Measurements from ENCODE around the gene RTKN. TPM values are rescaled to one million over a fixed set of nuclear protein-coding genes. Genes with fewer than 3 reads are reported as not detected.

The RTKN gene
- total and polyA plus RNA-seq, 5 donors from 2014 or later, result 0.34 to 0.39 (median 0.34) TPM; not detected in 2

- Histone ChIP-seq H3K4me3 (ENCODE audit: low read depth, low read length) (no peak overlapping the region), H3K27ac (ENCODE audit: insufficient read depth, low read length, poor library complexity, severe bottlenecking) (no peak overlapping the region), H3K27me3 (ENCODE audit: control insufficient read depth, insufficient read depth, low read length) (peaks cover 4% of the 10 kb centered on the region), H3K4me1 (ENCODE audit: control insufficient read depth, insufficient read depth, low read length, poor library complexity, severe bottlenecking) (no peaks in the 10 kb centered on the region), H3K36me3 (ENCODE audit: control insufficient read depth, insufficient read depth, low read length) (no peaks in the 10 kb centered on the region), H3K9me3 (ENCODE audit: control insufficient read depth in 2 of 2, low read length in 2 of 2) (no peaks in the 10 kb centered on the region)
- Mint-ChIP-seq H3K27ac (no peak overlapping the region), H3K27me3 (peaks cover 30% of the 10 kb centered on the region), H3K9me3 (no peaks in the 10 kb centered on the region), H3K4me1 (peaks cover 0 to 7% (median 4%) of the 10 kb centered on the region in 4 donors), H3K4me3 (no peak overlapping the region), H3K36me3 (no peaks in the 10 kb centered on the region)
- DNase-seq (no peak), ATAC-seq (ENCODE audit: low read depth in 2 of 2) (no peak)
Measured at GRCh38 chr2:74401891-74402290, 39.8 kb downstream of the RTKN start.

DNA sequence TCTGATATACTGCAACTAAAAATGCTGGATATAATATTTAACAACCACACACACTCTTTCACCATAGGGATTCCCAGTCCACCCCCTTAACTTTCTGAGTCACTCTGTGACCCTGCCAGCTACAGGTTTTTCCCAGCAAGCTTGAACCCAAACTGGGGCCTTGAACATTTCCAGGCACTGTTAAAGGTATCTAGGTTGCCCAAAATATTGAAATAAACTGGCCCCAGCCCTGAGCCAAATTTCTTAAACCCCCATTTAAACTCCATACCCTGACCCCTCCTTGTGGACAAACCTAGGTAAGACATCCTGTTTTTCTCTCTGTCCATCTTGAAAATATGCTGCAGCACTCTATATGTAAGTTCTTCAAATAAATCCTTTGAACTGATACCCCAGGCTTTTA is 42.0 kb downstream of the RTKN start:
- Mint-ChIP-seq H3K4me3 (peak overlapping the region in 1 of 4 donors; percentile 32), H3K27me3 (peaks cover 24% of the 10 kb centered on the region), H3K9me3 (no peaks in the 10 kb centered on the region), H3K36me3 (no peaks in the 10 kb centered on the region), H3K27ac (no peak overlapping the region), H3K4me1 (peaks cover 0 to 7% (median 4%) of the 10 kb centered on the region in 4 donors)
- H3K4me3 ChIP-seq (ENCODE audit: low read depth, low read length), result no peak overlapping the region
- DNase-seq (peak in 2 of 3 donors; percentile 44 to 75), ATAC-seq (ENCODE audit: low read depth in 2 of 2) (peak in 1 of 2 donors; percentile 65)
- H3K36me3 ChIP-seq (ENCODE audit: control insufficient read depth, insufficient read depth, low read length), result no peaks in the 10 kb centered on the region
- no peaks in the 10 kb centered on the region for H3K4me1 ChIP-seq (ENCODE audit: control insufficient read depth, insufficient read depth, low read length, poor library complexity, severe bottlenecking)
- no peak overlapping the region for H3K27ac ChIP-seq (ENCODE audit: insufficient read depth, low read length, poor library complexity, severe bottlenecking)
- H3K27me3 ChIP-seq (ENCODE audit: control insufficient read depth, insufficient read depth, low read length), result no peaks in the 10 kb centered on the region
- H3K9me3 ChIP-seq (ENCODE audit: control insufficient read depth in 2 of 2, low read length in 2 of 2), result no peaks in the 10 kb centered on the region

DNA sequence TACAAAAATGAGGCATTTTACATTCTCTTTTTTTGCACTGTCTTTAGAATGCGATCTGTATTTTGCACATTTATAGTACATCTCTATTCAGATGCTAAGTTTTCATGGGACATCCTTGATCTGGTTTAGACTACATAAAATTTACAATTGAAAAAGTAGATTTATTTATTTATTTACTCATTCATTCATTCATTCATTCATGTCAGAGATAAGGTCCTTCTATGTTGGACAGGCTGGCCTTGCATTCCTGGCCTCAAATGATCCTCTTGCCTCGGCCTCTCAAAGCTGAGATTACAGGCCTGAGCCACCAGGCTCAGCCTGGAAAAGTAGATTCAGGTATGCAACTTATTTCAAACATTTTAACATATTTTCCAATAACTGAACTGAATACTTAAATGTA is 45.6 kb downstream of the RTKN start:
- no peak overlapping the region for H3K4me3 ChIP-seq (ENCODE audit: low read depth, low read length)
- no peaks in the 10 kb centered on the region for H3K9me3 Mint-ChIP-seq
- no peak overlapping the region for H3K4me3 Mint-ChIP-seq
- DNase-seq, result no peak
- H3K36me3 ChIP-seq (ENCODE audit: control insufficient read depth, insufficient read depth, low read length), result no peaks in the 10 kb centered on the region
- H3K9me3 ChIP-seq (ENCODE audit: control insufficient read depth in 2 of 2, low read length in 2 of 2), result no peaks in the 10 kb centered on the region
- H3K27me3 Mint-ChIP-seq, result peaks cover 39% of the 10 kb centered on the region
- no peak overlapping the region for H3K27ac ChIP-seq (ENCODE audit: insufficient read depth, low read length, poor library complexity, severe bottlenecking)
- ATAC-seq (ENCODE audit: low read depth in 2 of 2), result no peak
- H3K27ac Mint-ChIP-seq, result no peak overlapping the region
- H3K4me1 Mint-ChIP-seq, result peaks cover 5 to 16% (median 9%) of the 10 kb centered on the region in 4 donors
- peaks cover 7% of the 10 kb centered on the region for H3K27me3 ChIP-seq (ENCODE audit: control insufficient read depth, insufficient read depth, low read length)
- no peaks in the 10 kb centered on the region for H3K36me3 Mint-ChIP-seq
- peaks cover 3% of the 10 kb centered on the region for H3K4me1 ChIP-seq (ENCODE audit: control insufficient read depth, insufficient read depth, low read length, poor library complexity, severe bottlenecking)

DNA sequence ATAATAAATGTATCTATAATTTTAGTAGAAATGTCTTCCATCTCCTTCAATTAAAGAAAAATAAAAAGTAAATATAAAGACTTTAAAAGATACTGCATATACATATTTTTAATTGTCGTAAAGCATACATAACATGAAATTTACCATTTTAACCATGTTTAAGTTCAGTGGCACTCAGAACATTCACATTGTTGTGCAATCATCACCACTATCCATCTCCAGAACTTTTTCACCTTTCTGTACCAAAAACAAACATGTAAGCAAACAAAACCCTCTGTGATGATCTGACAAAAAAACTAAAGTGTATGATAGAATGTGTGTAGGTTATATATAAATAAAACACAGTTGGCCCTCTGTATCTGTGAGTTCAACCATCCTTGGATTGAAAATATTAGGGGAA is 48.2 kb downstream of the RTKN start:
- peak overlapping the region in 1 of 4 donors; percentile 38 for H3K4me3 Mint-ChIP-seq
- Histone ChIP-seq H3K27ac (ENCODE audit: insufficient read depth, low read length, poor library complexity, severe bottlenecking) (no peak overlapping the region), H3K27me3 (ENCODE audit: control insufficient read depth, insufficient read depth, low read length) (peaks cover 7% of the 10 kb centered on the region), H3K36me3 (ENCODE audit: control insufficient read depth, insufficient read depth, low read length) (no peaks in the 10 kb centered on the region), H3K4me3 (ENCODE audit: low read depth, low read length) (no peak overlapping the region), H3K9me3 (ENCODE audit: control insufficient read depth in 2 of 2, low read length in 2 of 2) (no peaks in the 10 kb centered on the region), H3K4me1 (ENCODE audit: control insufficient read depth, insufficient read depth, low read length, poor library complexity, severe bottlenecking) (peaks cover 24% of the 10 kb centered on the region)
- peaks cover 25% of the 10 kb centered on the region for H3K27me3 Mint-ChIP-seq
- no peak overlapping the region for H3K27ac Mint-ChIP-seq
- ATAC-seq (ENCODE audit: low read depth in 2 of 2) (no peak), DNase-seq (no peak)
- peaks cover 6 to 9% (median 7%) of the 10 kb centered on the region in 4 donors for H3K4me1 Mint-ChIP-seq
- H3K9me3 Mint-ChIP-seq, result no peaks in the 10 kb centered on the region
- no peaks in the 10 kb centered on the region for H3K36me3 Mint-ChIP-seq

GRCh38 chr2:74392449-74392743 is 49.3 kb downstream of the RTKN start:
- DNase-seq (no peak), ATAC-seq (ENCODE audit: low read depth in 2 of 2) (no peak)
- H3K27me3 ChIP-seq (ENCODE audit: control insufficient read depth, insufficient read depth, low read length), result peaks cover 7% of the 10 kb centered on the region
- no peaks in the 10 kb centered on the region for H3K36me3 ChIP-seq (ENCODE audit: control insufficient read depth, insufficient read depth, low read length)
- Mint-ChIP-seq H3K4me1 (peaks cover 6 to 9% (median 7%) of the 10 kb centered on the region in 4 donors), H3K4me3 (no peak overlapping the region), H3K27ac (peak overlapping the region in 2 of 3 donors; percentile 27 to 95), H3K9me3 (no peaks in the 10 kb centered on the region), H3K36me3 (no peaks in the 10 kb centered on the region), H3K27me3 (peaks cover 21% of the 10 kb centered on the region)
- H3K4me1 ChIP-seq (ENCODE audit: control insufficient read depth, insufficient read depth, low read length, poor library complexity, severe bottlenecking), result peaks cover 24% of the 10 kb centered on the region
- no peaks in the 10 kb centered on the region for H3K9me3 ChIP-seq (ENCODE audit: control insufficient read depth in 2 of 2, low read length in 2 of 2)
- H3K27ac ChIP-seq (ENCODE audit: insufficient read depth, low read length, poor library complexity, severe bottlenecking), result no peak overlapping the region
- no peak overlapping the region for H3K4me3 ChIP-seq (ENCODE audit: low read depth, low read length)

- H3K27ac ChIP-seq (ENCODE audit: insufficient read depth, low read length, poor library complexity, severe bottlenecking), result peak overlapping the region; percentile 91
- H3K9me3 ChIP-seq (ENCODE audit: control insufficient read depth in 2 of 2, low read length in 2 of 2), result no peaks in the 10 kb centered on the region
- H3K36me3 ChIP-seq (ENCODE audit: control insufficient read depth, insufficient read depth, low read length), result no peaks in the 10 kb centered on the region
- Mint-ChIP-seq H3K9me3 (no peaks in the 10 kb centered on the region), H3K27me3 (peaks cover 21% of the 10 kb centered on the region), H3K36me3 (no peaks in the 10 kb centered on the region), H3K4me3 (peak overlapping the region in 1 of 4 donors; percentile 98), H3K4me1 (peaks cover 6 to 9% (median 7%) of the 10 kb centered on the region in 4 donors), H3K27ac (peak overlapping the region; percentile 96 to 100 (median 100))
- H3K4me3 ChIP-seq (ENCODE audit: low read depth, low read length), result peak overlapping the region; percentile 89
- DNase-seq (peak; percentile 90 to 96 (median 96)), ATAC-seq (ENCODE audit: low read depth in 2 of 2) (peak; percentile 91 to 92)
- H3K4me1 ChIP-seq (ENCODE audit: control insufficient read depth, insufficient read depth, low read length, poor library complexity, severe bottlenecking), result peaks cover 24% of the 10 kb centered on the region
- H3K27me3 ChIP-seq (ENCODE audit: control insufficient read depth, insufficient read depth, low read length), result peaks cover 7% of the 10 kb centered on the region
Measured at GRCh38 chr2:74391580-74392448, 49.9 kb downstream of the RTKN start.

DNA sequence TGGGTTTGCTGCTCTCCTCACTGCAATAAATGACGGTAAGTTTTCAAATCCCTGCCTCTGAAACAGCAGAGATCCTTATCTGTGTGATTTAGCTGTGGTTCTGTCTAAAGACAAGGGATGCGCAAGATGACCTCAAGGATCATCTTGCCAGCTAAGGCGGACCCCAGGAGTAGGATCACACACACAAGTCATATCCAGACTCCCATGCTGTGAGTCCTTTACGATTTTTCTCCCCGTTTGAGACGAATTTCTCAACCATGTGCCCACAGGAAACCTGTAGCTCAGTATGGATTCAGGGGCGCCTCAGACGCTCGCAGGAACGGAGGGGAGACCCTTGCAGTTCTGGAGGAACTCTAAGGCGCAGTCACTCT is 50.5 kb downstream of the RTKN start:
- Mint-ChIP-seq H3K4me1 (peaks cover 6 to 9% (median 7%) of the 10 kb centered on the region in 4 donors), H3K36me3 (no peaks in the 10 kb centered on the region), H3K4me3 (peak overlapping the region in 1 of 4 donors; percentile 98), H3K27me3 (peaks cover 21% of the 10 kb centered on the region), H3K27ac (peak overlapping the region; percentile 82 to 100 (median 96)), H3K9me3 (no peaks in the 10 kb centered on the region)
- DNase-seq (no peak), ATAC-seq (ENCODE audit: low read depth in 2 of 2) (peak; percentile 10 to 19)
- H3K27ac ChIP-seq (ENCODE audit: insufficient read depth, low read length, poor library complexity, severe bottlenecking), result peak overlapping the region; percentile 91
- peak overlapping the region; percentile 89 for H3K4me3 ChIP-seq (ENCODE audit: low read depth, low read length)
- H3K27me3 ChIP-seq (ENCODE audit: control insufficient read depth, insufficient read depth, low read length), result peaks cover 7% of the 10 kb centered on the region
- peaks cover 24% of the 10 kb centered on the region for H3K4me1 ChIP-seq (ENCODE audit: control insufficient read depth, insufficient read depth, low read length, poor library complexity, severe bottlenecking)
- no peaks in the 10 kb centered on the region for H3K36me3 ChIP-seq (ENCODE audit: control insufficient read depth, insufficient read depth, low read length)
- H3K9me3 ChIP-seq (ENCODE audit: control insufficient read depth in 2 of 2, low read length in 2 of 2), result no peaks in the 10 kb centered on the region

DNA sequence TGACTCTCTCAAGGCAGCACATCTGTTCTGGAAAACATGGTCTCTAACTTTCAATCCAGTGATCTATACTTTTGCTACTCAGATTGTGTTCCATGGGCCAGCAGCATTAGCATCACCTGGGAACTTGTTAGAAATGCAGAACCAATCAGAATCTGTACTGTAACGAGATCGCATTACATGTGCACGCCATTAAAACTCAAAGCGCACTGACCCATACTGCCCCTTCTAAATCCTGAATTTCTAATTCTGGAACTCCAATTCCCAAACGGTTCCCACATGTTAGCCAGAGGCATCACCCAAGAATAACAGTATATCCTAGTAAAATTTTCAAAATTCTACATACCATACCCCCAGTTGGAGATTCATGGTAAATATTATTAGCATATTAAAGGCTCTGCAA is 51.1 kb downstream of the RTKN start:
- Mint-ChIP-seq H3K27ac (peak overlapping the region in 2 of 3 donors; percentile 67 to 96), H3K4me3 (peak overlapping the region in 1 of 4 donors; percentile 98), H3K9me3 (no peaks in the 10 kb centered on the region), H3K36me3 (no peaks in the 10 kb centered on the region), H3K4me1 (peaks cover 6 to 9% (median 7%) of the 10 kb centered on the region in 4 donors), H3K27me3 (peaks cover 21% of the 10 kb centered on the region)
- ATAC-seq (ENCODE audit: low read depth in 2 of 2) (no peak), DNase-seq (no peak)
- no peak overlapping the region for H3K27ac ChIP-seq (ENCODE audit: insufficient read depth, low read length, poor library complexity, severe bottlenecking)
- H3K4me1 ChIP-seq (ENCODE audit: control insufficient read depth, insufficient read depth, low read length, poor library complexity, severe bottlenecking), result peaks cover 24% of the 10 kb centered on the region
- H3K36me3 ChIP-seq (ENCODE audit: control insufficient read depth, insufficient read depth, low read length), result peaks cover 3% of the 10 kb centered on the region
- H3K9me3 ChIP-seq (ENCODE audit: control insufficient read depth in 2 of 2, low read length in 2 of 2), result no peaks in the 10 kb centered on the region
- peaks cover 7% of the 10 kb centered on the region for H3K27me3 ChIP-seq (ENCODE audit: control insufficient read depth, insufficient read depth, low read length)
- peak overlapping the region; percentile 89 for H3K4me3 ChIP-seq (ENCODE audit: low read depth, low read length)

All from CD4-positive, CD25-positive, alpha-beta regulatory T cell (primary cell).